ENCODE data around the gene ADAP2. TPM values are rescaled to one million over a fixed set of nuclear protein-coding genes. Genes with fewer than 3 reads are reported as not detected.
"Not testable (repeated sequence)": the region's sequence is repeated elsewhere in the genome, so short reads cannot be mapped to it uniquely, and the experiment has no call there.

Gene ADAP2
- total RNA-seq, 4 donors from 2014 or later = 6.3 to 14.9 (median 12.9) TPM

GRCh38 chr17:30957741-30958140 lies 36.0 kb downstream of the ADAP2 start:
- 88 to 90% methylated on average over 4 to 6 of the region's 6 CpGs for WGBS, 2 donors

GRCh38 chr17:30958187-30958586 lies 36.4 kb downstream of the ADAP2 start:
- Histone ChIP-seq H3K27ac (no peak overlapping the region), H3K36me3 (no peaks in the 10 kb centered on the region)

More at GRCh38 chr17:30957741-30958140, 36.0 kb downstream of the ADAP2 start:
- Histone ChIP-seq H3K27ac (no peak overlapping the region), H3K27me3 (no peaks in the 10 kb centered on the region), H3K36me3 (no peaks in the 10 kb centered on the region), H3K9me3 (no peaks in the 10 kb centered on the region), H3K4me1 (peaks cover 0 to 26% of the 10 kb centered on the region in 2 donors), H3K4me3 (replicated peaks in 1 of 3) (no peak overlapping the region)
- intact Hi-C loops (cut with DNase I) = no loop called here
- TF ChIP-seq POLR2A (IDR thresholded peaks at IDR 0.05) (no peak), CTCF (IDR thresholded peaks at IDR 0.05) (no peak)
- DNase-seq = no peak

GRCh38 chr17:30961209-30962188 lies 39.8 kb downstream of the ADAP2 start:
- no peaks in the 10 kb centered on the region for H3K9me3 ChIP-seq
- TF ChIP-seq POLR2A (IDR thresholded peaks at IDR 0.05) (no peak), CTCF (IDR thresholded peaks at IDR 0.05) (no peak)
- intact Hi-C loops (cut with DNase I) = no loop called here
- 85 to 89% methylated on average over 9 of the region's 9 CpGs for WGBS, 2 donors
- no peaks in the 10 kb centered on the region for H3K36me3 ChIP-seq
- H3K27ac ChIP-seq = no peak overlapping the region
- no peak overlapping the region for H3K4me3 ChIP-seq (replicated peaks in 1 of 3)
- H3K4me1 ChIP-seq = peaks cover 0 to 9% of the 10 kb centered on the region in 2 donors
- no peak for DNase-seq
- H3K27me3 ChIP-seq = no peaks in the 10 kb centered on the region

More at GRCh38 chr17:30958187-30958586, 36.4 kb downstream of the ADAP2 start:
- Histone ChIP-seq H3K4me3 (replicated peaks in 1 of 3) (no peak overlapping the region), H3K4me1 (peaks cover 0 to 26% of the 10 kb centered on the region in 2 donors), H3K27me3 (no peaks in the 10 kb centered on the region), H3K9me3 (no peaks in the 10 kb centered on the region)
- TF ChIP-seq POLR2A (IDR thresholded peaks at IDR 0.05) = no peak
- no peak for TF ChIP-seq CTCF (IDR thresholded peaks at IDR 0.05)
- intact Hi-C loops (cut with DNase I) = no loop called here
- WGBS, 2 donors = 42 to 63% methylated on average over 7 of the region's 7 CpGs
- peak; percentile 48 to 54 for DNase-seq

- H3K27me3 ChIP-seq; H3K4me1 ChIP-seq; H3K36me3 ChIP-seq; DNase-seq; H3K9me3 ChIP-seq; H3K27ac ChIP-seq; H3K4me3 ChIP-seq (replicated peaks in 1 of 3); intact Hi-C loops (cut with DNase I): not testable (repeated sequence)
- 95 to 96% methylated on average over 8 of the region's 8 CpGs for WGBS, 2 donors
Measured at GRCh38 chr17:30964312-30964711, 42.6 kb downstream of the ADAP2 start.

GRCh38 chr17:30964876-30965275 lies 43.1 kb downstream of the ADAP2 start:
- H3K9me3 ChIP-seq = no peaks in the 10 kb centered on the region
- no peaks in the 10 kb centered on the region for H3K27me3 ChIP-seq
- H3K4me3 ChIP-seq (replicated peaks in 1 of 3) = no peak overlapping the region
- TF ChIP-seq CTCF (IDR thresholded peaks at IDR 0.05) (no peak), POLR2A (IDR thresholded peaks at IDR 0.05) (no peak)
- H3K4me1 ChIP-seq = peaks cover 0 to 6% of the 10 kb centered on the region in 2 donors
- no peak overlapping the region for H3K27ac ChIP-seq
- DNase-seq = no peak
- intact Hi-C loops (cut with DNase I) = no loop called here
- 85 to 88% methylated on average over 5 of the region's 5 CpGs for WGBS, 2 donors
- no peaks in the 10 kb centered on the region for H3K36me3 ChIP-seq

Data from thyroid gland (tissue), 4 donors.